Measurements from ENCODE around the gene ADGRV1.

Gene ADGRV1

GRCh38 chr5:90881626-90882150, 323.1 kb downstream of the ADGRV1 start:
- no peak for DNase-seq (ENCODE audit: low spot score)
- TF ChIP-seq CTCF (IDR thresholded peaks at IDR 0.05; ENCODE audit: extremely low read depth, insufficient read depth, missing control alignments) = no peak
- in situ Hi-C loops (cut with MboI; ENCODE audit: low pct_unique_long_range_greater_than_20kb, low sequenced_read_pairs, unreplicated experiment) = no loop called here

- TF ChIP-seq CTCF (IDR thresholded peaks at IDR 0.05; ENCODE audit: extremely low read depth, insufficient read depth, missing control alignments) = no peak
- in situ Hi-C loops (cut with MboI; ENCODE audit: low pct_unique_long_range_greater_than_20kb, low sequenced_read_pairs, unreplicated experiment) = no loop called here
- no peak for DNase-seq (ENCODE audit: low spot score)
Observed at GRCh38 chr5:90882448-90882847, 323.9 kb downstream of the ADGRV1 start.

GRCh38 chr5:90885180-90885868, 326.7 kb downstream of the ADGRV1 start:
- TF ChIP-seq CTCF (IDR thresholded peaks at IDR 0.05; ENCODE audit: extremely low read depth, insufficient read depth, missing control alignments) = no peak
- no peak for DNase-seq (ENCODE audit: low spot score)
- in situ Hi-C loops (cut with MboI; ENCODE audit: low pct_unique_long_range_greater_than_20kb, low sequenced_read_pairs, unreplicated experiment) = no loop called here

- in situ Hi-C loops (cut with MboI; ENCODE audit: low pct_unique_long_range_greater_than_20kb, low sequenced_read_pairs, unreplicated experiment) = no loop called here
Observed at GRCh38 chr5:90886381-90886780, 327.8 kb downstream of the ADGRV1 start.

GRCh38 chr5:90888511-90889324, 330.1 kb downstream of the ADGRV1 start:
- in situ Hi-C loops (cut with MboI; ENCODE audit: low pct_unique_long_range_greater_than_20kb, low sequenced_read_pairs, unreplicated experiment) = no loop called here
- DNase-seq (ENCODE audit: low spot score) = no peak
- TF ChIP-seq CTCF (IDR thresholded peaks at IDR 0.05; ENCODE audit: extremely low read depth, insufficient read depth, missing control alignments) = no peak

More at GRCh38 chr5:90886381-90886780, 327.8 kb downstream of the ADGRV1 start:
- DNase-seq (ENCODE audit: low spot score) = no peak
- TF ChIP-seq CTCF (IDR thresholded peaks at IDR 0.05; ENCODE audit: extremely low read depth, insufficient read depth, missing control alignments) = no peak

GRCh38 chr5:90889325-90889600, 330.7 kb downstream of the ADGRV1 start:
- DNase-seq (ENCODE audit: low spot score) = no peak
- in situ Hi-C loops (cut with MboI; ENCODE audit: low pct_unique_long_range_greater_than_20kb, low sequenced_read_pairs, unreplicated experiment) = no loop called here
- no peak for TF ChIP-seq CTCF (IDR thresholded peaks at IDR 0.05; ENCODE audit: extremely low read depth, insufficient read depth, missing control alignments)
